GM12878 (cell line): ENCODE measurements around the gene ALG6. TPM values are rescaled to one million over a fixed set of nuclear protein-coding genes. Genes with fewer than 3 reads are reported as not detected.

Experiments
- ATAC-seq: fragments of 200-7000 bp; cut with Tn5 transposase; 3 replicates; pipeline ENCODE4 v1.9.1; 2020; ENCODE audit warnings: mild to moderate bottlenecking, moderate library complexity
- BruUV-seq: library from RNA; stranded (reverse); fragments of 400-500 nt; replicated peaks from 2 replicates; lab custom pipeline; 2021; lab: Mats Ljungman, UMichigan
- CTCF ChIA-PET: fragments of 300-600 bp; sonication (Branson Sonifier 250); formaldehyde crosslinking; extraction: SDS; loops from one replicate; lab custom pipeline; 2021; ENCODE audit warnings: inconsistent platforms; lab: Yijun Ruan, JAX
- POLR2A ChIA-PET: fragments of 350-600 bp; formaldehyde crosslinking; extraction: SDS; loops from one replicate; lab custom pipeline; 2021; ENCODE audit warnings: inconsistent platforms; lab: Charles Lee
- RAD21 ChIA-PET: fragments of 300-600 bp; sonication (Branson Sonifier 250); formaldehyde crosslinking; loops from one replicate; lab custom pipeline; 2023; ENCODE audit warnings: antibody characterized with exemption; ENCODE audit not compliant: unreplicated experiment; lab: Charles Lee
- SMC1A ChIA-PET: fragments of 300-600 bp; sonication (Branson Sonifier 250); formaldehyde crosslinking; loops from one replicate; lab custom pipeline; 2023; ENCODE audit not compliant: unreplicated experiment, uncharacterized antibody; lab: Charles Lee
- DNase-seq: peaks from one replicate; pipeline ENCODE4 v3.0.0-alpha.2; 2011; ENCODE audit warnings: low read depth, low spot score
- FAIRE-seq: peaks from 3 replicates; lab custom pipeline; 2011; peaks lifted over from hg19 to GRCh38; lab: Jason Lieb, UNC
- H2AFZ ChIP-seq: 2 replicates; pipeline ENCODE4 v1.6.0; 2011; ENCODE audit warnings: low read depth, low read length, control low read depth; ENCODE audit not compliant: control insufficient read depth
- H3K27ac ChIP-seq: 2 replicates; pipeline ENCODE4 v1.5.1; 2011; ENCODE audit warnings: control low read depth; ENCODE audit not compliant: control insufficient read depth, insufficient read depth
- H3K27me3 ChIP-seq, 2 experiments: replicated peaks in 1 of 2; 2 replicates each; pipeline versions ENCODE4 v1.6.0 to v1.6.1; 2011; ENCODE audit warnings: low read length in 1 of 2; ENCODE audit not compliant: control insufficient read depth in 2 of 2, insufficient read depth in 2 of 2
- H3K36me3 ChIP-seq, 2 experiments: 2 replicates each; pipeline ENCODE4 v1.5.1; 2011; ENCODE audit warnings: low read length in 1 of 2; ENCODE audit not compliant: control insufficient read depth in 2 of 2, insufficient read depth in 2 of 2
- H3K4me1 ChIP-seq: 2 replicates; pipeline ENCODE4 v1.6.1; 2011; ENCODE audit warnings: mild to moderate bottlenecking, low read length, moderate library complexity, mixed read lengths; ENCODE audit not compliant: control insufficient read depth, insufficient read depth
- H3K4me2 ChIP-seq: 2 replicates; pipeline ENCODE4 v1.6.0; 2011; ENCODE audit warnings: control low read depth; ENCODE audit not compliant: control insufficient read depth, insufficient read depth
- H3K4me3 ChIP-seq: fragments of 200-600 bp; sonication (generic); 2 replicates; pipeline ENCODE4 v1.5.1; 2016
- H3K79me2 ChIP-seq: 2 replicates; pipeline ENCODE4 v1.6.0; 2011; ENCODE audit warnings: low read length; ENCODE audit not compliant: control insufficient read depth, insufficient read depth
- H3K9ac ChIP-seq: 2 replicates; pipeline ENCODE4 v1.8.0; 2011; ENCODE audit warnings: low read length, control low read depth, mixed read lengths; ENCODE audit not compliant: control insufficient read depth, insufficient read depth
- H3K9me3 ChIP-seq: replicated peaks from 3 replicates; pipeline ENCODE4 v1.5.1; 2011; ENCODE audit warnings: mild to moderate bottlenecking, low read length; ENCODE audit not compliant: control insufficient read depth, insufficient read depth
- H4K20me1 ChIP-seq: 2 replicates; pipeline ENCODE4 v1.6.0; 2011; ENCODE audit not compliant: control insufficient read depth, insufficient read depth
- BHLHE40 ChIP-seq, 2 experiments: fragments of 450-650 bp in 1 of 2; IDR thresholded peaks; 2 replicates each; pipeline ENCODE4 v1.6.1; 2011 to 2017; ENCODE audit warnings: low read depth in 2 of 2, borderline replicate concordance in 1 of 2, improper control_type of control experiment in 1 of 2, low read length in 1 of 2, mild to moderate bottlenecking in 1 of 2
- BMI1 ChIP-seq: fragments of 450-650 bp; IDR thresholded peaks from 2 replicates; pipeline ENCODE4 v1.6.1; 2016; ENCODE audit warnings: mild to moderate bottlenecking, moderate library complexity, borderline replicate concordance
- HCFC1 ChIP-seq: fragments of 150-350 bp; IDR thresholded peaks from 2 replicates; pipeline ENCODE4 v1.6.1; 2014; ENCODE audit warnings: low read length
- NFIC ChIP-seq: IDR thresholded peaks from 2 replicates; pipeline ENCODE4 v1.6.1; 2012; ENCODE audit warnings: low read depth, mild to moderate bottlenecking, inconsistent platforms, low read length, moderate library complexity
- POLR2AphosphoS2 ChIP-seq: IDR thresholded peaks from 2 replicates; pipeline ENCODE4 v1.6.1; 2011; ENCODE audit warnings: low read depth, mild to moderate bottlenecking, low read length, improper control_type of control experiment, moderate library complexity
- RAD51 ChIP-seq: fragments of 450-650 bp; IDR thresholded peaks from 2 replicates; pipeline ENCODE4 v1.6.1; 2016; ENCODE audit warnings: moderate library complexity, mild to moderate bottlenecking, inconsistent platforms
- RFX5 ChIP-seq: IDR thresholded peaks from 2 replicates; pipeline ENCODE4 v1.6.1; 2011; ENCODE audit warnings: low read depth, low read length, improper control_type of control experiment
- SP1 ChIP-seq: IDR thresholded peaks from one replicate; pipeline ENCODE4 v1.6.1; 2011; ENCODE audit warnings: low read depth, low read length
- TCF12 ChIP-seq: IDR thresholded peaks from 2 replicates; pipeline ENCODE4 v1.6.1; 2011; ENCODE audit warnings: low read depth, mild to moderate bottlenecking, low read length
- ZNF24 ChIP-seq: fragments of 450-650 bp; IDR thresholded peaks from 2 replicates; pipeline ENCODE4 v1.6.1; 2017; ENCODE audit warnings: antibody characterized with exemption, mild to moderate bottlenecking
- WGBS: methylation state at CpG from one replicate; pipeline ENCODE4 v1.1.6; 2016; ENCODE audit warnings: low lambda C conversion rate; ENCODE audit not compliant: insufficient replicate concordance, insufficient coverage; ENCODE audit errors: missing lambda C conversion rate; 5-methylcytosine and 5-hydroxymethylcytosine counted together
- in situ Hi-C: fragments of 300-500 bp; cut with MboI; formaldehyde crosslinking; loops from 9 replicates; pipeline ENCODE4 v1.14.3; 2018; ENCODE audit warnings: mixed read lengths
- intact Hi-C: fragments of 100-400 bp; cut with micrococcal nuclease; formaldehyde crosslinking; loops from one replicate; pipeline ENCODE4 v1.14.2; 2022; ENCODE audit not compliant: unreplicated experiment
- polyA plus RNA-seq, 11 experiments: library from polyadenylated mRNA; depleted of rRNA in 4 of 11; unstranded in 6 of 11; stranded (reverse) in 5 of 11; fragments of >200 nt; fragmentation: Nextera tagmentation in 4 of 11; fragmentation: Illumina TruSeq in 1 of 11; extraction: Ambion mirVana in 4 of 11; extraction: Trizol in 1 of 11; gene quantifications; 1 replicate in 1 of 11; 2 replicates in 10 of 11; pipeline versions ENCODE4 v1.2.1 to v1.2.3, GENCODE V29; 2011 to 2016; ENCODE audit warnings: inconsistent platforms in 2 of 11, missing spikeins in 2 of 11, low read depth in 1 of 11
- total RNA-seq, 4 experiments: library from RNA; depleted of rRNA in 3 of 4; stranded (reverse); fragments of >200 nt in 3 of 4; fragmentation: Illumina TruSeq in 1 of 4; extraction: Trizol in 1 of 4; gene quantifications; 2 replicates each; pipeline versions ENCODE4 v1.2.1 to v1.2.3, GENCODE V29; 2013 to 2021
- TF ChIP-seq, protein P1 (sequence below): fragments of 450-650 bp; IDR thresholded peaks from 2 replicates; pipeline ENCODE4 v1.6.1; 2017; ENCODE audit warnings: mild to moderate bottlenecking
- TF ChIP-seq, protein P2 (sequence below): fragments of 450-650 bp; IDR thresholded peaks from 2 replicates; pipeline ENCODE4 v1.6.1; 2017; ENCODE audit warnings: antibody characterized with exemption, mild to moderate bottlenecking, moderate library complexity
- TF ChIP-seq, protein P3 (sequence below): fragments of 450-650 bp; IDR thresholded peaks from 2 replicates; pipeline ENCODE4 v1.6.1; 2017; ENCODE audit warnings: mild to moderate bottlenecking, moderate library complexity

Gene ALG6
- total and polyA plus RNA-seq, 10 of the 15 experiments (the other 5 are each of a cell fraction or from before 2014, with no cell fraction given) = 13.8 to 28.5 (median 17.1) TPM

DNA sequence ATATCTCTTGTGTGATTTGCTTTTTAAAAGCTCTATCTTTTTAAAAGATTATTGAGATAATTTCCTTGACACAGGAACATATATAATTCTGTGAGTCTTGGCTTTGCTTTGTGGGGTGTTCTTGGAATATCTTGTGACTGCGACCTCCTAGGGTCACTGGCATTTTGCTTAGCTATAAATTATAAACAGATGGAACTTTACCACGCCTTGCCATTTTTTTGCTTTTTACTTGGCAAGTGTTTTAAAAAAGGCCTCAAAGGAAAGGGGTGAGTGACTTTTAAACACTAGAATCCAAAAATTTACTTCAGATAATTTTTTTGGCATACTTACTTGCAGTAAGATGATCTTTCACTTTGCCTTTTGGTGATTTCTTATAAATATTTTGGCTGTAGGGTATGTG lies 43.6 kb downstream of the ALG6 start:
- BruUV-seq = no TSS peak
- H3K79me2 ChIP-seq = no peaks in the 10 kb centered on the region
- in situ Hi-C loops = no loop called here
- H3K27ac ChIP-seq = no peak overlapping the region
- ChIA-PET SMC1A (interaction anchor here (0.8 to 4.6 kb wide), 2 partner anchors 8 to 461 kb away, joined by 5 to 28 read pairs; no protein-coding TSS in a partner anchor), CTCF (interaction anchor here (1.0 to 1.3 kb wide), 2 partner anchors 65 to 84 kb away, joined by 3 read pairs; no protein-coding TSS in a partner anchor), RAD21 (no interaction called here), POLR2A (no interaction called here)
- DNase-seq (no peak), FAIRE-seq (no peak), ATAC-seq (no peak)
- no peaks in the 10 kb centered on the region for H3K9me3 ChIP-seq
- no peaks in the 10 kb centered on the region for H3K27me3 ChIP-seq
- H2AFZ ChIP-seq = no peak overlapping the region
- no peaks in the 10 kb centered on the region; a peak in 3 of 4 replicates for H3K36me3 ChIP-seq
- intact Hi-C loops = no loop called here
- H3K4me3 ChIP-seq = no peak overlapping the region
- WGBS = 93% methylated on average over 2 of the region's 2 CpGs
- H3K4me1 ChIP-seq = no peaks in the 10 kb centered on the region
- no peak overlapping the region for H3K4me2 ChIP-seq
- H3K9ac ChIP-seq = no peak overlapping the region
- no peaks in the 10 kb centered on the region for H4K20me1 ChIP-seq
- TF ChIP-seq POLR2AphosphoS2 = no peak
- TF ChIP-seq RFX5 = no peak
- TF ChIP-seq, protein P1, sequence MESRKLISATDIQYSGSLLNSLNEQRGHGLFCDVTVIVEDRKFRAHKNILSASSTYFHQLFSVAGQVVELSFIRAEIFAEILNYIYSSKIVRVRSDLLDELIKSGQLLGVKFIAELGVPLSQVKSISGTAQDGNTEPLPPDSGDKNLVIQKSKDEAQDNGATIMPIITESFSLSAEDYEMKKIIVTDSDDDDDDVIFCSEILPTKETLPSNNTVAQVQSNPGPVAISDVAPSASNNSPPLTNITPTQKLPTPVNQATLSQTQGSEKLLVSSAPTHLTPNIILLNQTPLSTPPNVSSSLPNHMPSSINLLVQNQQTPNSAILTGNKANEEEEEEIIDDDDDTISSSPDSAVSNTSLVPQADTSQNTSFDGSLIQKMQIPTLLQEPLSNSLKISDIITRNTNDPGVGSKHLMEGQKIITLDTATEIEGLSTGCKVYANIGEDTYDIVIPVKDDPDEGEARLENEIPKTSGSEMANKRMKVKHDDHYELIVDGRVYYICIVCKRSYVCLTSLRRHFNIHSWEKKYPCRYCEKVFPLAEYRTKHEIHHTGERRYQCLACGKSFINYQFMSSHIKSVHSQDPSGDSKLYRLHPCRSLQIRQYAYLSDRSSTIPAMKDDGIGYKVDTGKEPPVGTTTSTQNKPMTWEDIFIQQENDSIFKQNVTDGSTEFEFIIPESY = no peak
- no peak for TF ChIP-seq RAD51
- TF ChIP-seq, protein P2, sequence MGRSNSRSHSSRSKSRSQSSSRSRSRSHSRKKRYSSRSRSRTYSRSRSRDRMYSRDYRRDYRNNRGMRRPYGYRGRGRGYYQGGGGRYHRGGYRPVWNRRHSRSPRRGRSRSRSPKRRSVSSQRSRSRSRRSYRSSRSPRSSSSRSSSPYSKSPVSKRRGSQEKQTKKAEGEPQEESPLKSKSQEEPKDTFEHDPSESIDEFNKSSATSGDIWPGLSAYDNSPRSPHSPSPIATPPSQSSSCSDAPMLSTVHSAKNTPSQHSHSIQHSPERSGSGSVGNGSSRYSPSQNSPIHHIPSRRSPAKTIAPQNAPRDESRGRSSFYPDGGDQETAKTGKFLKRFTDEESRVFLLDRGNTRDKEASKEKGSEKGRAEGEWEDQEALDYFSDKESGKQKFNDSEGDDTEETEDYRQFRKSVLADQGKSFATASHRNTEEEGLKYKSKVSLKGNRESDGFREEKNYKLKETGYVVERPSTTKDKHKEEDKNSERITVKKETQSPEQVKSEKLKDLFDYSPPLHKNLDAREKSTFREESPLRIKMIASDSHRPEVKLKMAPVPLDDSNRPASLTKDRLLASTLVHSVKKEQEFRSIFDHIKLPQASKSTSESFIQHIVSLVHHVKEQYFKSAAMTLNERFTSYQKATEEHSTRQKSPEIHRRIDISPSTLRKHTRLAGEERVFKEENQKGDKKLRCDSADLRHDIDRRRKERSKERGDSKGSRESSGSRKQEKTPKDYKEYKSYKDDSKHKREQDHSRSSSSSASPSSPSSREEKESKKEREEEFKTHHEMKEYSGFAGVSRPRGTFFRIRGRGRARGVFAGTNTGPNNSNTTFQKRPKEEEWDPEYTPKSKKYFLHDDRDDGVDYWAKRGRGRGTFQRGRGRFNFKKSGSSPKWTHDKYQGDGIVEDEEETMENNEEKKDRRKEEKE = no peak
- TF ChIP-seq, protein P3, sequence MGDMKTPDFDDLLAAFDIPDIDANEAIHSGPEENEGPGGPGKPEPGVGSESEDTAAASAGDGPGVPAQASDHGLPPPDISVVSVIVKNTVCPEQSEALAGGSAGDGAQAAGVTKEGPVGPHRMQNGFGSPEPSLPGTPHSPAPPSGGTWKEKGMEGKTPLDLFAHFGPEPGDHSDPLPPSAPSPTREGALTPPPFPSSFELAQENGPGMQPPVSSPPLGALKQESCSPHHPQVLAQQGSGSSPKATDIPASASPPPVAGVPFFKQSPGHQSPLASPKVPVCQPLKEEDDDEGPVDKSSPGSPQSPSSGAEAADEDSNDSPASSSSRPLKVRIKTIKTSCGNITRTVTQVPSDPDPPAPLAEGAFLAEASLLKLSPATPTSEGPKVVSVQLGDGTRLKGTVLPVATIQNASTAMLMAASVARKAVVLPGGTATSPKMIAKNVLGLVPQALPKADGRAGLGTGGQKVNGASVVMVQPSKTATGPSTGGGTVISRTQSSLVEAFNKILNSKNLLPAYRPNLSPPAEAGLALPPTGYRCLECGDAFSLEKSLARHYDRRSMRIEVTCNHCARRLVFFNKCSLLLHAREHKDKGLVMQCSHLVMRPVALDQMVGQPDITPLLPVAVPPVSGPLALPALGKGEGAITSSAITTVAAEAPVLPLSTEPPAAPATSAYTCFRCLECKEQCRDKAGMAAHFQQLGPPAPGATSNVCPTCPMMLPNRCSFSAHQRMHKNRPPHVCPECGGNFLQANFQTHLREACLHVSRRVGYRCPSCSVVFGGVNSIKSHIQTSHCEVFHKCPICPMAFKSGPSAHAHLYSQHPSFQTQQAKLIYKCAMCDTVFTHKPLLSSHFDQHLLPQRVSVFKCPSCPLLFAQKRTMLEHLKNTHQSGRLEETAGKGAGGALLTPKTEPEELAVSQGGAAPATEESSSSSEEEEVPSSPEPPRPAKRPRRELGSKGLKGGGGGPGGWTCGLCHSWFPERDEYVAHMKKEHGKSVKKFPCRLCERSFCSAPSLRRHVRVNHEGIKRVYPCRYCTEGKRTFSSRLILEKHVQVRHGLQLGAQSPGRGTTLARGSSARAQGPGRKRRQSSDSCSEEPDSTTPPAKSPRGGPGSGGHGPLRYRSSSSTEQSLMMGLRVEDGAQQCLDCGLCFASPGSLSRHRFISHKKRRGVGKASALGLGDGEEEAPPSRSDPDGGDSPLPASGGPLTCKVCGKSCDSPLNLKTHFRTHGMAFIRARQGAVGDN = no peak
- TF ChIP-seq ZNF24 = no peak
- no peak for TF ChIP-seq NFIC
- no peak for TF ChIP-seq HCFC1
- TF ChIP-seq BMI1 = no peak
- no peak for TF ChIP-seq TCF12
- no peak for TF ChIP-seq BHLHE40 (IDR thresholded peaks at IDR 0.05; ENCODE audit: borderline replicate concordance in 1 of 2, low read depth in 2 of 2, low read length in 1 of 2)
- TF ChIP-seq SP1 = no peak
